Measurements from ENCODE around the gene POTEH.
"Not testable (repeated sequence)": the region's sequence is repeated elsewhere in the genome, so short reads cannot be mapped to it uniquely, and the experiment has no call there.

- TF ChIP-seq EZH2 (IDR thresholded peaks at IDR 0.05; ENCODE audit: low read length, unreplicated experiment); CTCF (conservative IDR thresholded peaks at IDR 0.05; ENCODE audit: low read depth, low read length): not testable (repeated sequence)
These were observed 39.5 kb downstream of the POTEH start for GRCh38 chr22:15729209-15729917.
